H9 (cell line): Measurements from ENCODE around the gene S100A4. TPM values are rescaled to one million over a fixed set of nuclear protein-coding genes. Genes with fewer than 3 reads are reported as not detected.

Source experiments
- DNase-seq: peaks from one replicate; pipeline ENCODE4 v3.0.0-alpha.2; 2017
- H2AFZ ChIP-seq: one replicate; pipeline ENCODE4 v1.6.1; 2013; ENCODE audit warnings: mild to moderate bottlenecking, low read length, control low read depth, moderate library complexity
- H2AK5ac ChIP-seq: 2 replicates; pipeline ENCODE4 v1.6.1; 2013; ENCODE audit warnings: low read length, control low read depth, mixed read lengths; ENCODE audit not compliant: insufficient read length
- H2BK120ac ChIP-seq: one replicate; pipeline ENCODE4 v1.6.1; 2013; ENCODE audit warnings: low read depth, mild to moderate bottlenecking, low read length, control low read depth, inconsistent platforms; ENCODE audit not compliant: poor library complexity, severe bottlenecking
- H2BK12ac ChIP-seq: 2 replicates; pipeline ENCODE4 v1.6.1; 2013; ENCODE audit warnings: low read length, control low read depth, mixed read lengths, low read depth; ENCODE audit not compliant: insufficient read length
- H2BK15ac ChIP-seq: 2 replicates; pipeline ENCODE4 v1.6.1; 2013; ENCODE audit warnings: low read depth, low read length, control low read depth
- H2BK20ac ChIP-seq: one replicate; pipeline ENCODE4 v1.6.1; 2013; ENCODE audit warnings: low read depth, mild to moderate bottlenecking, low read length, control low read depth, inconsistent platforms; ENCODE audit not compliant: poor library complexity, severe bottlenecking
- H2BK5ac ChIP-seq: 2 replicates; pipeline ENCODE4 v1.6.1; 2013; ENCODE audit warnings: low read length, control low read depth, mixed read lengths; ENCODE audit not compliant: insufficient read length
- H3K14ac ChIP-seq: 2 replicates; pipeline ENCODE4 v1.6.1; 2013; ENCODE audit warnings: low read length, control low read depth; ENCODE audit not compliant: insufficient read depth
- H3K18ac ChIP-seq: 2 replicates; pipeline ENCODE4 v1.6.1; 2013; ENCODE audit warnings: low read depth, mild to moderate bottlenecking, mixed read lengths, low read length, control low read depth; ENCODE audit not compliant: insufficient read length
- H3K23ac ChIP-seq: 2 replicates; pipeline ENCODE4 v1.6.1; 2013; ENCODE audit warnings: low read length, control low read depth, mixed read lengths, low read depth; ENCODE audit not compliant: insufficient read length
- H3K23me2 ChIP-seq: 2 replicates; pipeline ENCODE4 v1.6.1; 2013; ENCODE audit warnings: low read depth, mild to moderate bottlenecking, mixed read lengths, low read length, control low read depth; ENCODE audit not compliant: insufficient read length, poor library complexity, severe bottlenecking
- H3K27ac ChIP-seq: 2 replicates; pipeline ENCODE4 v1.5.1; 2013; ENCODE audit warnings: low read length, control low read depth, mixed read lengths, low read depth; ENCODE audit not compliant: insufficient read length
- H3K27me3 ChIP-seq: 2 replicates; pipeline ENCODE4 v1.6.1; 2013; ENCODE audit warnings: low read length, control low read depth, inconsistent platforms; ENCODE audit not compliant: insufficient read depth
- H3K4ac ChIP-seq: 2 replicates; pipeline ENCODE4 v1.6.1; 2013; ENCODE audit warnings: low read depth, mild to moderate bottlenecking, control low read depth, inconsistent platforms, low read length, moderate library complexity
- H3K4me1 ChIP-seq: 2 replicates; pipeline ENCODE4 v1.6.1; 2013; ENCODE audit warnings: low read length, control low read depth, inconsistent platforms; ENCODE audit not compliant: insufficient read depth
- H3K4me2 ChIP-seq: 2 replicates; pipeline ENCODE4 v1.6.1; 2013; ENCODE audit warnings: low read length, control low read depth, mixed read lengths; ENCODE audit not compliant: insufficient read length, insufficient read depth
- H3K56ac ChIP-seq: 2 replicates; pipeline ENCODE4 v1.6.1; 2013; ENCODE audit warnings: low read depth, mild to moderate bottlenecking, mixed read lengths, low read length, control low read depth; ENCODE audit not compliant: insufficient read length
- H3K79me1 ChIP-seq: 2 replicates; pipeline ENCODE4 v1.6.1; 2013; ENCODE audit warnings: low read depth, mild to moderate bottlenecking, moderate library complexity, low read length, control low read depth, inconsistent platforms; ENCODE audit not compliant: insufficient read depth, poor library complexity, severe bottlenecking
- H3K79me2 ChIP-seq: 2 replicates; pipeline ENCODE4 v1.6.1; 2013; ENCODE audit warnings: low read length, control low read depth, inconsistent platforms; ENCODE audit not compliant: insufficient read depth
- H3K9ac ChIP-seq: 2 replicates; pipeline ENCODE4 v1.6.1; 2013; ENCODE audit warnings: low read length, control low read depth, mixed read lengths; ENCODE audit not compliant: insufficient read length; ENCODE audit errors: extremely low read depth
- H3K9me3 ChIP-seq: one replicate; pipeline ENCODE4 v1.6.1; 2013; ENCODE audit warnings: low read depth, low read length, inconsistent platforms; ENCODE audit not compliant: control insufficient read depth
- H3T11ph ChIP-seq: one replicate; pipeline ENCODE4 v1.6.1; 2013; ENCODE audit warnings: mild to moderate bottlenecking, low read length, control low read depth, inconsistent platforms
- H4K20me1 ChIP-seq: one replicate; pipeline ENCODE4 v1.6.1; 2013; ENCODE audit not compliant: control insufficient read depth, insufficient read length, insufficient read depth
- H4K5ac ChIP-seq: 2 replicates; pipeline ENCODE4 v1.6.1; 2013; ENCODE audit warnings: low read depth, mild to moderate bottlenecking, mixed read lengths, low read length, control low read depth; ENCODE audit not compliant: insufficient read length
- H4K8ac ChIP-seq: replicated peaks from 2 replicates; pipeline ENCODE4 v1.6.1; 2013; ENCODE audit warnings: low read length, control low read depth, mixed read lengths, low read depth; ENCODE audit not compliant: insufficient read length
- H4K91ac ChIP-seq: 2 replicates; pipeline ENCODE4 v1.6.1; 2013; ENCODE audit warnings: low read depth, mild to moderate bottlenecking, moderate library complexity, mixed read lengths, low read length, control low read depth; ENCODE audit not compliant: insufficient read length
- H3K27ac Mint-ChIP-seq, 3 experiments: 2 replicates in 2 of 3; 3 replicates in 1 of 3; pipeline ENCODE4 v1.8.0; 2020 to 2021; ENCODE audit warnings: mixed read lengths in 3 of 3, mild to moderate bottlenecking in 1 of 3, moderate library complexity in 1 of 3
- H3K27me3 Mint-ChIP-seq: 2 replicates; pipeline ENCODE4 v1.8.0; 2021; ENCODE audit warnings: low read depth, mild to moderate bottlenecking, moderate library complexity, mixed read lengths
- H3K36me3 Mint-ChIP-seq, 3 experiments: 2 replicates in 2 of 3; 3 replicates in 1 of 3; pipeline ENCODE4 v1.8.0; 2020 to 2021; ENCODE audit warnings: low read depth in 3 of 3, mixed read lengths in 3 of 3; ENCODE audit not compliant: insufficient read depth in 1 of 3
- H3K4me1 Mint-ChIP-seq, 2 experiments: 2 replicates each; pipeline ENCODE4 v1.8.0; 2020; ENCODE audit warnings: mixed read lengths in 2 of 2
- H3K4me3 Mint-ChIP-seq, 2 experiments: 2 replicates in 1 of 2; 3 replicates in 1 of 2; pipeline ENCODE4 v1.8.0; 2020 to 2021; ENCODE audit warnings: mild to moderate bottlenecking in 2 of 2, mixed read lengths in 2 of 2, moderate library complexity in 1 of 2
- H3K9me3 Mint-ChIP-seq, 2 experiments: 2 replicates in 1 of 2; 3 replicates in 1 of 2; pipeline ENCODE4 v1.8.0; 2020; ENCODE audit warnings: mild to moderate bottlenecking in 2 of 2, mixed read lengths in 2 of 2, moderate library complexity in 1 of 2
- WGBS: extraction: QIAGEN DNeasy Blood & Tissue Kit; methylation state at CpG from one replicate; pipeline ENCODE4 v1.1.7; 2013; ENCODE audit warnings: missing lambda C conversion rate, low lambda C conversion rate, mixed read lengths; ENCODE audit not compliant: insufficient read length; ENCODE audit errors: extremely low coverage; 5-methylcytosine and 5-hydroxymethylcytosine counted together
- total RNA-seq: library from RNA; stranded (reverse); gene quantifications from 2 replicates; pipeline ENCODE4 v1.2.1, GENCODE V29; 2021
- TF ChIP-seq, protein P1 (sequence below): fragments of 200-600 bp; sonication (generic); conservative IDR thresholded peaks from 3 replicates; pipeline ENCODE4 v1.8.0; 2021; ENCODE audit warnings: antibody characterized with exemption, mild to moderate bottlenecking

S100A4 gene
- total RNA-seq, 1 experiment from 2014 or later: 9.0 TPM

DNA sequence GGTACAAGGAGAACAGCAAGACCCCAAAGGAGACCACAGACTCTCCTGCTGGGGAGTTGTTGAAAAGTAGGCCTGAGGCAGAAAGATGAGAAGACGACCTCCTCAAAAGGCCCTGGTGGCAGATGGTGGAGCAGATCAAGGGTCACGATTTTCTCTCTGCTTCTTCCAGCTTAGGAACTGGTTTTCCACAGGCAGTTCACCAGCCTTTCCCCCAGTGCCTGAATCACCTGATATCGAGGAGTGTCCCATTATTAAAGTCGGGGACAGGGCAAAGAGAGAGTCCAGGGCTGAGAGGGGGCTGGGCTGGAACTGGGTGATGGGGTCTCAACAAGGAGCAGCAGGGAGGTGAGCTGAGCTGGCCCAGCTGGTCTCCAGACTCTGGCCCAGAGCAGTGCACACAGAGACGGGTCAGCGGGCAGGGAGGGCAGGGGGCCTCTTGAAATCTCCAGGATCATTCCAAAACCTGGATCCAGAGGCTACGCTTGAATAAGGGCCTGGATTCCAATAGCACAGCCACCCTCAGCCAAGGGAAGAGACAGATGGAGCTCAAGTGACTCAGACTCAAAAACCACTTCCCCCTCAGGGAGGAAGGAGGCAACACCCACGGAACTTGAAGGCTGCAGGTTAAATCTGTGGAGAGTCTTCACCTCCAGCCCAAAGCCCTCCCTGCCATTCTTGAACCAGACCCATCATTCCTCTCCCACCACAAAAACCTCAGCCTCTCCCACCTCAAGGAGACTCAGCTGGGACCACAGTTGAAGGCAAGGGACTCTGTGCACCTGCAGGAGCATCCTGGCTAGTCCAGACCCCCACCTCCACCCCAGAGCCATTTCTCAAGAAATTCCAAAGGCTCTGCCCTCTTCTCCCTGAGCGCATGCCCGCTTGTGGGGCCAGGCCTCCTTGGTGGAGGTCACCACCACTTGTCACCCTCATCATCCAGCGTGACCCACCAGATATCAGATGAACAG is 4.9 kb downstream of the S100A4 start, which contains the start of gene S100A5:
Gene S100A5 (minus strand): TSS at position 541 of the 968 bp plus-strand sequence. CDS start 743 bp downstream, outside the sequence.
- Mint-ChIP-seq H3K27ac (peak within 1 kb of the TSS in 1 of 3 experiments; percentile 70; a peak in 2 of 7 replicates), H3K9me3 (no peaks in the 10 kb centered on the region), H3K4me3 (no peak within 1 kb of the TSS), H3K27me3 (peaks cover 3% of the 10 kb centered on the region), H3K4me1 (peaks cover 28 to 39% of the 10 kb centered on the region in 2 experiments), H3K36me3 (no peaks in the 10 kb centered on the region; a peak in 1 of 7 replicates)
- H3K23me2 ChIP-seq: no peaks in the 10 kb centered on the region
- H2BK120ac ChIP-seq: no peak within 1 kb of the TSS
- no peak within 1 kb of the TSS for H3K4me2 ChIP-seq
- no peak for DNase-seq
- H2AFZ ChIP-seq: no peak within 1 kb of the TSS
- H4K91ac ChIP-seq: no peak within 1 kb of the TSS
- no peak within 1 kb of the TSS for H2AK5ac ChIP-seq
- no peak within 1 kb of the TSS for H4K5ac ChIP-seq
- no peak within 1 kb of the TSS for H3T11ph ChIP-seq
- WGBS: no CpG with 5 or more reads among the region's 11 CpGs
- H2BK5ac ChIP-seq: no peak within 1 kb of the TSS
- no peak within 1 kb of the TSS for H2BK15ac ChIP-seq
- no peak within 1 kb of the TSS; the same call in 1 of the 2 replicates for H3K14ac ChIP-seq
- peaks cover 8% of the 10 kb centered on the region; the same call in 1 of the 2 replicates for H3K4me1 ChIP-seq
- no peak within 1 kb of the TSS for H2BK20ac ChIP-seq
- no peak within 1 kb of the TSS for H2BK12ac ChIP-seq
- no peaks in the 10 kb centered on the region for H3K79me2 ChIP-seq
- H3K4ac ChIP-seq: no peak within 1 kb of the TSS
- H3K27me3 ChIP-seq: no peaks in the 10 kb centered on the region
- no peak within 1 kb of the TSS for H3K23ac ChIP-seq
- no peak within 1 kb of the TSS for H3K18ac ChIP-seq
- TF ChIP-seq, protein P1, sequence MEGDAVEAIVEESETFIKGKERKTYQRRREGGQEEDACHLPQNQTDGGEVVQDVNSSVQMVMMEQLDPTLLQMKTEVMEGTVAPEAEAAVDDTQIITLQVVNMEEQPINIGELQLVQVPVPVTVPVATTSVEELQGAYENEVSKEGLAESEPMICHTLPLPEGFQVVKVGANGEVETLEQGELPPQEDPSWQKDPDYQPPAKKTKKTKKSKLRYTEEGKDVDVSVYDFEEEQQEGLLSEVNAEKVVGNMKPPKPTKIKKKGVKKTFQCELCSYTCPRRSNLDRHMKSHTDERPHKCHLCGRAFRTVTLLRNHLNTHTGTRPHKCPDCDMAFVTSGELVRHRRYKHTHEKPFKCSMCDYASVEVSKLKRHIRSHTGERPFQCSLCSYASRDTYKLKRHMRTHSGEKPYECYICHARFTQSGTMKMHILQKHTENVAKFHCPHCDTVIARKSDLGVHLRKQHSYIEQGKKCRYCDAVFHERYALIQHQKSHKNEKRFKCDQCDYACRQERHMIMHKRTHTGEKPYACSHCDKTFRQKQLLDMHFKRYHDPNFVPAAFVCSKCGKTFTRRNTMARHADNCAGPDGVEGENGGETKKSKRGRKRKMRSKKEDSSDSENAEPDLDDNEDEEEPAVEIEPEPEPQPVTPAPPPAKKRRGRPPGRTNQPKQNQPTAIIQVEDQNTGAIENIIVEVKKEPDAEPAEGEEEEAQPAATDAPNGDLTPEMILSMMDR: no peak
- H3K79me1 ChIP-seq: no peaks in the 10 kb centered on the region
- H3K27ac ChIP-seq: no peak within 1 kb of the TSS
- H3K9ac ChIP-seq: no peak within 1 kb of the TSS
- no peaks in the 10 kb centered on the region for H3K9me3 ChIP-seq
- H3K56ac ChIP-seq: no peak within 1 kb of the TSS
- no peaks in the 10 kb centered on the region for H4K20me1 ChIP-seq
- no peak within 1 kb of the TSS for H4K8ac ChIP-seq
